ENCODE measurements around the gene TTC9. TPM values are rescaled to one million over a fixed set of nuclear protein-coding genes. Genes with fewer than 3 reads are reported as not detected.

TTC9 gene
- total and polyA plus RNA-seq, 9 of the 15 experiments (the other 6 are each of a cell fraction or from before 2014, with no cell fraction given), result 0.07 TPM; not detected in 8

DNA sequence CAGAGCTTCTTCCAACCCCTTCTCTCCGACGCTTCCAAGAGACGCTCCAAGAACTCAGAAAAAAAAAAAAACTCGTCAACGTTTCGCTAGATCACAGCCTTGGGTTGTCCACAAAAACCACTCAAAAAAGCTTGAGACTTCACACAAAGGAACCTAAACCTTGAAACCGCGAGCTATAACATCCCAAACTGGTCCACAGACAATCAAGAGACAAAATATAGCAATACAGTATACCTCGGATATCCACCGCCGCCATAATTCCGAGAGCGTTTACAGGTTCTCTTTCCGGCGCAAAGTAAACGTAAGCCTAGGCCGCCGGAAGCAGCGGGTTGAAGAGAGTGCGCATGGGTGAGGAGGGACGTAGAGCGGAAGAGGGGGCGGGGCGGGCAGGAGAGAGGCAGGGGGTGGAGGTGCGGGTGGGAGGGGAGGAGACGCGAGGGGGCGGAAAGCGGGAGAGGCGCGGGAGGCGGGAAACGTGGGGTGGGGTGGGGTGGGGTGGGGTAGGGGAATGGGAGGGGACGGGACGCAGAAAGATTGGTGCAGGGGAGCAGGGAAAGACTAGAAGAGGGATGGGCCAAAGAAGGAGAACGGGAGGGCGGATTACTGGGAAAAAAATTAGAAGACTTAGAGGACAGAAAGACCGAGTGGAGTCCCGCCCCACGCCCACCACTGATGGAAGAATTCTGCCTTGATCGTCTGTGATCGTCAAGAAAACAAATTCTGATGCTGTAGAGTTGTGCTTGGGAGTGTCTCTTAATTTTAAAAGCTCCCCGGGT is 41.1 kb upstream of the TTC9 start, which contains the start of gene MED6 (continued):
- TF ChIP-seq RERE (CRISPR knock-in tag; IDR thresholded peaks at IDR 0.05; ENCODE audit: borderline replicate concordance), result no peak
- TF ChIP-seq CREB1 (IDR thresholded peaks at IDR 0.05), result peak; percentile 95
- TF ChIP-seq CREB1 (CRISPR knock-in tag; IDR thresholded peaks at IDR 0.05), result peak; percentile 92
- TF ChIP-seq, protein P1, sequence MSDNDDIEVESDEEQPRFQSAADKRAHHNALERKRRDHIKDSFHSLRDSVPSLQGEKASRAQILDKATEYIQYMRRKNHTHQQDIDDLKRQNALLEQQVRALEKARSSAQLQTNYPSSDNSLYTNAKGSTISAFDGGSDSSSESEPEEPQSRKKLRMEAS (CRISPR knock-in tag; IDR thresholded peaks at IDR 0.05), result no peak
- TF ChIP-seq ZNF766 (CRISPR knock-in tag; conservative IDR thresholded peaks at IDR 0.05), result peak; percentile 59; the same call in 1 of the 2 replicates
- TF ChIP-seq ZC3H8 (IDR thresholded peaks at IDR 0.05), result no peak
- no peak for TF ChIP-seq PURB (CRISPR knock-in tag; IDR thresholded peaks at IDR 0.05; ENCODE audit: low read depth)
- TF ChIP-seq PATZ1 (CRISPR knock-in tag; IDR thresholded peaks at IDR 0.05; ENCODE audit: borderline replicate concordance), result no peak
- TF ChIP-seq ZNF41 (CRISPR knock-in tag; conservative IDR thresholded peaks at IDR 0.05), result no peak
- 0 out of 2 replicates have a peak, but pooled peaks have one; percentile 34 for TF ChIP-seq MBD2 (IDR thresholded peaks at IDR 0.05; ENCODE audit: borderline replicate concordance, low read depth)
- peak; percentile 70 for TF ChIP-seq PCBP2 (IDR thresholded peaks at IDR 0.05; ENCODE audit: low read depth, low read length, poor library complexity, severe bottlenecking)
- TF ChIP-seq ZNF23 (CRISPR knock-in tag; IDR thresholded peaks at IDR 0.05), result no peak
- no peak for TF ChIP-seq MEF2A (IDR thresholded peaks at IDR 0.05; ENCODE audit: control insufficient read depth, low read depth, low read length)
- TF ChIP-seq, protein P2, sequence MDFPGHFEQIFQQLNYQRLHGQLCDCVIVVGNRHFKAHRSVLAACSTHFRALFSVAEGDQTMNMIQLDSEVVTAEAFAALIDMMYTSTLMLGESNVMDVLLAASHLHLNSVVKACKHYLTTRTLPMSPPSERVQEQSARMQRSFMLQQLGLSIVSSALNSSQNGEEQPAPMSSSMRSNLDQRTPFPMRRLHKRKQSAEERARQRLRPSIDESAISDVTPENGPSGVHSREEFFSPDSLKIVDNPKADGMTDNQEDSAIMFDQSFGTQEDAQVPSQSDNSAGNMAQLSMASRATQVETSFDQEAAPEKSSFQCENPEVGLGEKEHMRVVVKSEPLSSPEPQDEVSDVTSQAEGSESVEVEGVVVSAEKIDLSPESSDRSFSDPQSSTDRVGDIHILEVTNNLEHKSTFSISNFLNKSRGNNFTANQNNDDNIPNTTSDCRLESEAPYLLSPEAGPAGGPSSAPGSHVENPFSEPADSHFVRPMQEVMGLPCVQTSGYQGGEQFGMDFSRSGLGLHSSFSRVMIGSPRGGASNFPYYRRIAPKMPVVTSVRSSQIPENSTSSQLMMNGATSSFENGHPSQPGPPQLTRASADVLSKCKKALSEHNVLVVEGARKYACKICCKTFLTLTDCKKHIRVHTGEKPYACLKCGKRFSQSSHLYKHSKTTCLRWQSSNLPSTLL (IDR thresholded peaks at IDR 0.05), result no peak
